Heart left ventricle (tissue), 16 donors: Measurements from ENCODE around the gene IGBP1. TPM values are rescaled to one million over a fixed set of nuclear protein-coding genes. Genes with fewer than 3 reads are reported as not detected.
"Not testable (repeated sequence)": the region's sequence is repeated elsewhere in the genome, so short reads cannot be mapped to it uniquely, and the experiment has no call there.

ENCODE experiments used
- ATAC-seq, 4 donors: fragments of 200-7000 bp; cut with Tn5 transposase; one replicate each; pipeline ENCODE4 v1.9.1; 2020 to 2022; ENCODE audit warnings: moderate library complexity in 4 of 4, mild to moderate bottlenecking in 3 of 4, moderate number of reproducible peaks in 1 of 4
- DNase-seq, 5 donors: peaks; one replicate each; pipeline ENCODE4 v3.0.0-alpha.2; 2020
- H3K27ac ChIP-seq, 12 donors: fragments of 200-600 bp; sonication (generic) in 4 of 12; one replicate each; pipeline versions ENCODE4 v1.5.0 to v1.8.0; 2016 to 2022; ENCODE audit warnings: mild to moderate bottlenecking in 2 of 12
- H3K27me3 ChIP-seq, 9 donors: fragments of 200-600 bp; sonication (generic) in 2 of 9; one replicate each; pipeline versions ENCODE4 v1.5.1 to v1.8.0; 2016 to 2022; ENCODE audit warnings: mild to moderate bottlenecking in 3 of 9
- H3K36me3 ChIP-seq, 9 donors: fragments of 200-600 bp; sonication (generic) in 2 of 9; one replicate each; pipeline versions ENCODE4 v1.5.0 to v1.8.0; 2018 to 2022; ENCODE audit warnings: mild to moderate bottlenecking in 2 of 9
- H3K4me1 ChIP-seq, 12 donors: fragments of 200-600 bp; sonication (generic) in 4 of 12; one replicate each; pipeline versions ENCODE4 v1.5.0 to v1.8.0; 2016 to 2022; ENCODE audit warnings: mild to moderate bottlenecking in 3 of 12
- H3K4me3 ChIP-seq, 12 donors: fragments of 200-600 bp; sonication (generic) in 4 of 12; one replicate each; pipeline versions ENCODE4 v1.5.0 to v1.8.0; 2017 to 2022; ENCODE audit warnings: mild to moderate bottlenecking in 9 of 12, moderate library complexity in 4 of 12
- H3K9me3 ChIP-seq, 12 donors: fragments of 200-600 bp; sonication (generic) in 4 of 12; one replicate each; pipeline versions ENCODE4 v1.5.0 to v1.8.0; 2016 to 2022; ENCODE audit warnings: mild to moderate bottlenecking in 1 of 12
- POLR2A ChIP-seq, 2 donors: fragments of 450-650 bp; IDR thresholded peaks; one replicate each; pipeline ENCODE4 v1.6.1; 2017; ENCODE audit warnings: antibody characterized with exemption in 2 of 2, mild to moderate bottlenecking in 2 of 2, moderate library complexity in 2 of 2
- WGBS, 4 donors: extraction: QIAGEN DNeasy Blood & Tissue Kit in 2 of 4; methylation state at CpG; one replicate each; pipeline versions ENCODE4 v1.1.5 to v1.1.7; 2013 to 2018; 5-methylcytosine and 5-hydroxymethylcytosine counted together
- intact Hi-C, 10 donors: fragments of 100-400 bp; cut with DNase I; formaldehyde crosslinking; loops; one replicate each; pipeline versions ENCODE4 v1.11.1 to v1.14.2; 2022
- polyA plus RNA-seq, 2 donors: library from polyadenylated mRNA; stranded (reverse); fragments of 200-250 nt; gene quantifications; one replicate each; pipeline ENCODE4 v1.2.3, GENCODE V29; 2013
- total RNA-seq, 9 donors: library from RNA; depleted of rRNA in 2 of 9; stranded (reverse); fragments of >200 nt in 2 of 9; fragmentation: NEBNext Ultra II Directional in 3 of 9; extraction: Animal tissue kit (Norgen Biotek cat#: 25700) in 3 of 9; gene quantifications; one replicate each; pipeline versions ENCODE4 v1.1.0 to v1.2.4, GENCODE V29; 2016 to 2023
- TF ChIP-seq, protein P1 (sequence below), 12 donors: fragments of 200-600 bp; sonication (generic) in 4 of 12; IDR thresholded peaks; one replicate each; pipeline versions ENCODE4 v1.5.0 to v1.8.0; 2018 to 2022; ENCODE audit warnings: antibody characterized with exemption in 12 of 12, mild to moderate bottlenecking in 5 of 12
- donor health status: ischemic (EF 13 %, LVEDD 7.1; RV severe dilation, severe dysfunction).
- donor health status: healthy with polysubstance abuse.
- donor health status: DM: no; HTN: yes; CAD: no.
- donor health status: DM: no; HTN: no; CAD: no.
- donor health status: ischemic (EF 25% LVEDD 6.9; RV normal size, moderate dysfunction).
- donor health status: ischemic (EF 25% LVEDD 5.7; RV mildly dilated, moderate dysfunction).
- donor health status: healthy.
- donor health status: DM: yes; HTN: yes; CAD: no.
- donor health status: ischemic (EF 35%, LVEDD 5.7; RV mildly dilated, moderate dysfunction).
- donor health status: nonischemic (EF 11% LVEDD 7.7; RV severe dilation, severe dysfunction).
- donor health status: DM: yes; HTN: yes; CAD: no.
- donor health status: PGD.
- donor health status: ischemic (EF 29% LVEDD 5.4; RV normal size, mild dysfunction).
- donor health status: nonischemic (EF 23%, LVEDD 6.1; RV moderate dilation, normal function).

IGBP1 gene
- total and polyA plus RNA-seq, 11 donors: 28.2 to 56.5 (median 45.5) TPM

- no peaks in the 10 kb centered on the region for H3K4me1 ChIP-seq
- WGBS, 4 donors: 28 to 46% (median 38%) methylated on average over 2 of the region's 2 CpGs
- TF ChIP-seq, protein P1, sequence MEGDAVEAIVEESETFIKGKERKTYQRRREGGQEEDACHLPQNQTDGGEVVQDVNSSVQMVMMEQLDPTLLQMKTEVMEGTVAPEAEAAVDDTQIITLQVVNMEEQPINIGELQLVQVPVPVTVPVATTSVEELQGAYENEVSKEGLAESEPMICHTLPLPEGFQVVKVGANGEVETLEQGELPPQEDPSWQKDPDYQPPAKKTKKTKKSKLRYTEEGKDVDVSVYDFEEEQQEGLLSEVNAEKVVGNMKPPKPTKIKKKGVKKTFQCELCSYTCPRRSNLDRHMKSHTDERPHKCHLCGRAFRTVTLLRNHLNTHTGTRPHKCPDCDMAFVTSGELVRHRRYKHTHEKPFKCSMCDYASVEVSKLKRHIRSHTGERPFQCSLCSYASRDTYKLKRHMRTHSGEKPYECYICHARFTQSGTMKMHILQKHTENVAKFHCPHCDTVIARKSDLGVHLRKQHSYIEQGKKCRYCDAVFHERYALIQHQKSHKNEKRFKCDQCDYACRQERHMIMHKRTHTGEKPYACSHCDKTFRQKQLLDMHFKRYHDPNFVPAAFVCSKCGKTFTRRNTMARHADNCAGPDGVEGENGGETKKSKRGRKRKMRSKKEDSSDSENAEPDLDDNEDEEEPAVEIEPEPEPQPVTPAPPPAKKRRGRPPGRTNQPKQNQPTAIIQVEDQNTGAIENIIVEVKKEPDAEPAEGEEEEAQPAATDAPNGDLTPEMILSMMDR (IDR thresholded peaks at IDR 0.05): no peak
- TF ChIP-seq POLR2A (IDR thresholded peaks at IDR 0.05): no peak
- DNase-seq (no peak), ATAC-seq (no peak)
- peaks cover 0 to 2% (median 0%) of the 10 kb centered on the region in 12 donors for H3K9me3 ChIP-seq
- intact Hi-C loops: no loop called here
- H3K27me3 ChIP-seq: peaks cover 0 to 6% (median 0%) of the 10 kb centered on the region in 9 donors
- H3K36me3 ChIP-seq: no peaks in the 10 kb centered on the region
- H3K27ac ChIP-seq: no peak overlapping the region
- no peak overlapping the region for H3K4me3 ChIP-seq
Observed at GRCh38 chrX:70105229-70105628, 28.0 kb upstream of the IGBP1 start.

GRCh38 chrX:70111436-70112026 lies 21.7 kb upstream of the IGBP1 start:
- H3K36me3 ChIP-seq, ATAC-seq, H3K27ac ChIP-seq, H3K4me1 ChIP-seq, H3K4me3 ChIP-seq, H3K27me3 ChIP-seq, intact Hi-C loops, DNase-seq: not testable (repeated sequence)
- 81 to 91% (median 90%) methylated on average over 4 of the region's 4 CpGs for WGBS, 4 donors
- peaks cover 0 to 27% (median 8%) of the 10 kb centered on the region in 12 donors for H3K9me3 ChIP-seq

DNA sequence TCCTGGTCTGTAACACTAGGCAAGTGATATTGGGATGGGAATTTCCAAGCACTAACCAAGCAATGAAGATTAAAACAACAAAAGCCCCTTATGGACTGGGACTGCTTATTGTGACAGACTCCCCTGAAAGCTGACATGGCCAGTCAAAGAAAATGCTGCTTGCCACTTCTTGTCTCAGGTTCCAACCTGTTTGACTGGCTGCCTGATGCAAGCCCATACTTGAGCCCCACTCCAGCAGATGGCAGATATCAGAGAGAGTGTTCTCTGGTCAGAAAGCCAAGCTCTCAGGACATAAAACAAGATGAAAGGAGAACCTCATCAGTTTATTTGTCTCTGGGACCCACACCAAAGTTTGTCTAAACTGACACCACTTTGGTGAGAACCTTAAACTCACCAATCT lies 15.5 kb upstream of the IGBP1 start:
- ATAC-seq (no peak), DNase-seq (no peak)
- Histone ChIP-seq H3K9me3 (peaks cover 0 to 5% (median 0%) of the 10 kb centered on the region in 12 donors), H3K27me3 (peaks cover 0 to 14% (median 0%) of the 10 kb centered on the region in 9 donors), H3K4me3 (no peak overlapping the region), H3K27ac (no peak overlapping the region), H3K4me1 (no peaks in the 10 kb centered on the region), H3K36me3 (no peaks in the 10 kb centered on the region)
- intact Hi-C loops: no loop called here
- no peak for TF ChIP-seq POLR2A (IDR thresholded peaks at IDR 0.05)
- TF ChIP-seq, protein P1 (IDR thresholded peaks at IDR 0.05): no peak

DNA sequence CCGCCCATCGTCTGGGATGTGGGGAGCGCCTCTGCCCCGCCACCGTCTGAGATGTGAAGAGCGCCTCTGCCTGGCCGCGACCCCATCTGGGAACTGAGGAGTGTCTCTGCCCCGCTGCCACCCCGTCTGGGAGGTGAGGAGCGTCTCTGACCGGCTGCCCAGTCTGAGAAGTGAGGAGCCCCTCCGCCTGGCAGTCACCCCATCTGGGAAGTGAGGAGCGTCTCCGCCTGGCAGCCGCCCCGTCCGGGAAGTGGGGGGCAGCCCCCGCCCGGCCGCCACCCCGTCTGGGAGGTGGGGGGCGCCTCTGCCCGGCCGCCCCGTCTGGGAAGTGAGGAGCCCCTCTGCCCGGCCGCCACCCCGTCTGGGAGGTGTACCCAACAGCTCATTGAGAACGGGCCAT lies 10.2 kb upstream of the IGBP1 start:
- H3K4me3 ChIP-seq, ATAC-seq, H3K36me3 ChIP-seq, H3K27ac ChIP-seq, DNase-seq, H3K9me3 ChIP-seq, intact Hi-C loops, H3K4me1 ChIP-seq: not testable (repeated sequence)
- H3K27me3 ChIP-seq: peaks cover 0 to 12% (median 0%) of the 10 kb centered on the region in 9 donors
- WGBS, 4 donors: 91 to 95% (median 92%) methylated on average over 7 to 26 of the region's 30 CpGs

DNA sequence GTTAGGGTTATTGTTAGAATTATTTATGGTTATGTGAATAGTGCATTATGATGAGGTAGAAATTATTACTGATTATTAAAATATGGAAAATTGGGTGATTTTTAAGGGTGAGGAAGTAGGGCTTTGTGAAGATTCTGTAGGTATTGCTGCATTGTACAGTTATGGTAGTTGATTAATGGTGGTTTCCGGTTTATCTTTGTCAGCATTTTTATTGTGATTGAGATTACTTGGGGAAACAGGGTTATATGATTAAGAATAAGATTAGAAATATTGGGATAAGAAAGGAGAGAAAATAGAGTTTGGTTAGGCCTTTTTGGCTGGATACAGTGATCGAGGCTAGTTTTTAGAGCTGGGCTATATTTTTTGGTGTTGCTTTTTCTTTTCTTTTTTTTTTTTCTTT lies 8.6 kb upstream of the IGBP1 start:
- Histone ChIP-seq H3K27me3 (peaks cover 0 to 8% (median 0%) of the 10 kb centered on the region in 9 donors), H3K9me3 (no peaks in the 10 kb centered on the region), H3K4me1 (no peaks in the 10 kb centered on the region), H3K4me3 (no peak overlapping the region), H3K36me3 (no peaks in the 10 kb centered on the region), H3K27ac (no peak overlapping the region)
- intact Hi-C loops: no loop called here
- 62 to 88% (median 82%) methylated on average over 2 of the region's 2 CpGs for WGBS, 4 donors
- TF ChIP-seq, protein P1 (IDR thresholded peaks at IDR 0.05): no peak
- no peak for TF ChIP-seq POLR2A (IDR thresholded peaks at IDR 0.05)
- DNase-seq: no peak
- no peak for ATAC-seq
